ENCODE results near the gene TNS1. TPM values are rescaled to one million over a fixed set of nuclear protein-coding genes. Genes with fewer than 3 reads are reported as not detected.

Gene TNS1
- total RNA-seq, 1 donor from 2014 or later, result 206 TPM

DNA sequence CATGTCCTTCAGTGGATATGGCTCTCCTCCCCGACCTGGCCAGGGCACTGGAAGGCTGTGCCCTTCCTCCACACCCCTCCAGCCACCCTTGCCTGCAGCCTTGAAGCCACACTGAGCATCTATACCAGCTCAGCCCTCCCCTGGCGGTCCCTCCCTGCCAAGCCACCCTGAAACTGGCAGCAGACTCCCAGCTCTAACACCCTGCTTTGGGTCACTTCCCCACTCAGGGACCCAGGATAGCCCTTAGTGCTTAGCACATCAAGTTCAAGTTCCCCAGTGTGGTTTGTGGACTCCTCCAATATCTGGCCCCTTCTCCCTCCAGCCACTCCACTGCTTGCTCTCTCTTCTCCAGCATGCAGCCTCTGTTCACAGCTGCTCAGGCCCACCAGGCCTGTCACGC is 89.4 kb downstream of the TNS1 start:
- no peak for DNase-seq (ENCODE audit: low read depth)

DNA sequence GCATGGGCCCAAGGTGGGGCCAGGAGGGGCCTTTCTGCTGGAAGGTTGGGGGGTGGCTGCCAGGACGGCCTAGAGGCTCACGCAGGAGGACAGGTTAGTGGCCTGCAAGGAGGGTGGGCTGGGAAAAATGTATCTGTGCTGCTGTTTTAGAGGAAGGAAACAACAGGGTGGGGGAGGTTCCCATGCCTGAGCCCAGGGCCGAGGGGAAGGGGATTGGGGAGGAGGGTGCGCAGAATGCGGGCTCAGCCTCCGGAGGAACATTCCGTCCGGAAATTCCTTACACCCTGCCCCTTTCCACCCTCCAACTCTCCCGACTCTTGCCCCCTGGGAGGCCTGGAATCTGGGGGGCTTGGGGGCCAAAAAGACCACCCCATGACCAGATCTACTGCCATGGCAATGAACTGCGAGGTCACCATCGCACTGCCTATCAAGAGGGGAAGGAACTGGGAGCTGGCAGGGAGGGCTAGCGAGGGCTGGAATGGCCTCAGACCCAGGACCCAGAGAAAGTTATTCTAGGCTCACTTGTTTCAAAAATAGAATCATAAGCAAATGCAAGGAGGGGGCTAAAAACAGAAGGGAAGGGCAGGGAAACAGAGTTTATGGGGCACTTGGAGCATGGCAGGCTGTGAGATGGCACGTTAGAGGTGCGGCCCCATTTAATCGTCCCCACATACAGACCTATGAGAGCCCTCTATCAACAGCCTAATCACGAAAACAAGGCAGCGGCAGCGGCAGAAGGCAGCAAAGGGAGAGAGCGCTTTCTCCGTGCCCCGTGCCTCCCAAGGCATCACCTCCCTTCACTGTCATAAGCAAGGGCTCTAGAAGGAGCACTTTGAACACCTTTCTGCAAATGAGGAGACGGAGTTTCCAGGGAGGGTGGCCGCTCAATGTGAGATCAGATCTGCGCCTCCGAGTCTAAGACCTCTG is 90.4 kb downstream of the TNS1 start:
- no peak for DNase-seq (ENCODE audit: low read depth)

DNA sequence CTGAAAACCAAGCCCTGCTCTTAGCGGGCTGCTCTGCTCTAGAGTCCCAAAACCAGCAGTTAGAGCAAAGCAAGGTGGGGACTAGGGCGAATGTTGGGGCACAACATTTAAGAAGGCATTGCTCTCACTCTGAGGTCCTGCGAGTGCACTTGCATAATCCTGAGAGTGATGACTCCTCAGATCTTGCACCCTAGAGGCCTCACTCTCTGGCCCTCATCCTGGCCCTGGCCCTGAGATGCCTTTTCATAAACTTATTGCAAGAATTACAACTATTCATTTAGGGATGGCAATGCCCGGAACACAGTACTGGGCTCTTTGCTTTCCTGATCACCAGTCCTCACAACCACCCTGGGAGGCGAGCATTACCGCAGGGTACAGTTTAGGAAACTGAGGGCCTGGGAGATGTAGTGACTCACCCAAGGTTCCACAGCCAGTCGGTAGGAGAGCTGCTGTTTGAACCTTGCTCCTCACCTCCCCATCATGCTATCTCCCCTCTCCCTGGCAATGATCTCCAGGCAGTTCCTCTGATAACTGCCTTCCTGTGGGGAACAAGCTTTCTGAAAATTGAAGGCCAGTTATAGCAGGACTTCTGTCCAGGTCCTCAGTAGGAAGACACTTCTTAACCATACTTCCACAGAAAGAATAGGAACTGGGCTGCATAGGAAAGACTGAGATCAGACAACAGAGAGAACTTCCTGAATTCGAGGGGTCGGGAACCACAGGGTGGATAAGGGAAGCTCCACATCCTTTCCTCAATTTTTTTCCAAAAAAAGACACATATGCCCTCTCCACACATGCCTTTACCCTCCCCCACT is 91.3 kb downstream of the TNS1 start:
- DNase-seq (ENCODE audit: low read depth), result no peak

- DNase-seq (ENCODE audit: low read depth), result no peak
Observed at GRCh38 chr2:217910875-217911212, 92.0 kb downstream of the TNS1 start.

GRCh38 chr2:217909156-217909820 is 93.5 kb downstream of the TNS1 start:
- DNase-seq (ENCODE audit: low read depth), result no peak

DNA sequence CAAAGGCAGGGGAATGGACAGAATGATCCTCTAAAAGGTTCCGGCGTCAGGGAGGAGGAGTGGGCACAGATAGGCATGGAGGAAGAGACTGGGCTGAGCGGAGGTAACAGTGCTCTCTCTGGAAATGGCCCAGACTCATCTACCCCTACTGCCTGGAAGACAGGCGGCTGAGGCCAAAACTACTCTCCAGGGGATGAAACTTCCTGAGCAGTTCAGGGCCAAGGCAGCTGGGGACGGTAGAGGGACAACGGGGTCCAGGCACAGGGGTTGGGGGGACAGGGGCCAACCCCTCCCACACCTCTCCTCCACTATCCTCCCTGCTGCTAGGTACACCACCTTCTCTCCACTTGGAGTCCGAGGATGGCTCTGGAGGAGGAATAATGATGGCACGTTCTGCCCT is 94.3 kb downstream of the TNS1 start:
- DNase-seq (ENCODE audit: low read depth), result no peak

- no peak for DNase-seq (ENCODE audit: low read depth)
Observed at GRCh38 chr2:217907266-217907665, 95.5 kb downstream of the TNS1 start.

DNA sequence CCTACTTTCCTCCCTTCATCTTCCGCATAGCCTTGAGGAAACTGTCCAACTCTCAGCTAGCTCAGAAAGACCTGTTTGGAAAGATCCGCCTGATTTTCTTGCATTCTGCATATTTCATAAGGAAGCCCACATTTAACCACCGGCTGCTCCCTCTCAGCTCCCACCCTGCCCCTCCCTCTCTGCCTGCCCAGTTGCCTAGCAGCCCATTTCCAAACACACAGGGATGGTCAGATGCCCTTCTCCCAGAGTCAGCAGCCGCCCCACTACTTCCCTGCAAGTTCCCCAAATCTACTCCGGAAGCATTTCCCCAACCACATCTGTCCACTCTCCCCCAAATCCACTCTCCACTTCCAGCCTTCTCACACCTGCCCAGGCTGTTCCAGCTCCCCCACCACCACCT is 96.0 kb downstream of the TNS1 start:
- no peak for DNase-seq (ENCODE audit: low read depth)

DNA sequence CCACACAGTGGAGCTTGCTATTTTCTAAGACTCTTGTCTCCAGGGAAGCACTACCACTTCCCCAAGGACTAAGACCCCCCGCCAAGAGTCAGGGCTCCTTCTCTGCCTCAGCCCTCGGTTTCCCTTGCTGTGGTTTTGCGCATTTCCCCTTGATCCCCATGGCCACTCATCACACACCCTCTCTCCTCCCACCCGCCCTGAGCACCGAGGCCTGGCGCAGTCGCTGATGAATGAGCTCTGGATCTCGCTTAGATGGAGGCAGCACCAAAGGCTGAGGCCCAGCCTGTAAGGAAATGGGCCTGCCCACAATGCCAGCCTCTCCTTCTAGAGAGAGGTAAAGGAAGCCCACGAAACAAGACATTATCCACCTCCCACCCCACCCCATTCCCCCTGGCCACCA is 96.9 kb downstream of the TNS1 start:
- no peak for DNase-seq (ENCODE audit: low read depth)

- DNase-seq (ENCODE audit: low read depth), result no peak
Observed at GRCh38 chr2:217905395-217905794, 97.4 kb downstream of the TNS1 start.

DNA sequence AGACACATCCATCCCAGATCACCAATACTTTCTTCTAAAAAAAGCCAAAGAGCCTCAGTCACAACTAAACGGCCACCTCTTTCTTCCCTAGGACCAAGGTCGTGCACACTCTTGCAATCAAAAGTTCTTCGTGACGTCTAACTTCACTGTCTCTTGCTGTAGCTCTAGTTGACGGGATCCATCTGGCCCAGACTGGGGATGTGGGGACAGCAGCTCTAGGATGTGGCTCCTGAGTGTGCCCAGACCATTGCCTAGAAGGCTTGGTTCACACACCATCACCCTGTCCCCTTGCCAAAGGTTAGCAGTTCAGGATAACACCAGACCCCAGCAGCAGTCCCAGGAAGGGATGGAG is 98.2 kb downstream of the TNS1 start:
- no peak for DNase-seq (ENCODE audit: low read depth)

- DNase-seq (ENCODE audit: low read depth), result no peak
Observed at GRCh38 chr2:217903859-217904613, 98.8 kb downstream of the TNS1 start.

DNA sequence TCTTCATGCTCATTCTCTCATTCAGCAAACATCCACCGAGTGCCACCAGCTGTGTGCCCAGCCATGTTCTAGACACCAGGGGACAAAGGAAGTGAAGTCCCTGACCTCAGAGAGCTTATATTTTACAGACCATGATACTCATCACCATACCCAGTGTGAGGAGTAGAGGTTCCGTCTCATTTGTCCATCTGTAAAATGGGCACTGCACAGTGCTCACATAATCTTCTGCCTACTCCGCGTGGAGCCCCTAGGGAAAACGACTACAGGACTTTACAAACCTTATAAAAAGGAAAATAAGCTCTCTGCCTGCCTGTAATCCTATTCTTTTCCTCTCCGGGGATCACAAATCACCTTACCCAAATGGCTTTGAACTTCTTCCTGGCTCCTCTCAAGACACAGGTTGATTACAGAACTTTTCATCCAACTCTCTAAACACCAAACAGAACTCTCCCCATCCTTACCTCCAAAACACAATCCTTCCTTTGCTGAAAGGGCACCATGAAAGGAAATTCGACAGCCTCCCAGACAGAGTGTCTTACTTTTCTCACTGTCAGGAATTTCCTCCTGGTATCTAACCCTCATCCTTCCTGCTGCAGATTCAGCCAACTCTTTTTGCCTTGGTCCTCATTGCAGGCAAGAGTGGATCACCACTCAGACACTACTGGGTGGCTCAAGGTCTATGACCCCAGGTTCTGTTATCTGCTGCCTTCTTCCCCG is 99.5 kb downstream of the TNS1 start:
- no peak for DNase-seq (ENCODE audit: low read depth)

DNA sequence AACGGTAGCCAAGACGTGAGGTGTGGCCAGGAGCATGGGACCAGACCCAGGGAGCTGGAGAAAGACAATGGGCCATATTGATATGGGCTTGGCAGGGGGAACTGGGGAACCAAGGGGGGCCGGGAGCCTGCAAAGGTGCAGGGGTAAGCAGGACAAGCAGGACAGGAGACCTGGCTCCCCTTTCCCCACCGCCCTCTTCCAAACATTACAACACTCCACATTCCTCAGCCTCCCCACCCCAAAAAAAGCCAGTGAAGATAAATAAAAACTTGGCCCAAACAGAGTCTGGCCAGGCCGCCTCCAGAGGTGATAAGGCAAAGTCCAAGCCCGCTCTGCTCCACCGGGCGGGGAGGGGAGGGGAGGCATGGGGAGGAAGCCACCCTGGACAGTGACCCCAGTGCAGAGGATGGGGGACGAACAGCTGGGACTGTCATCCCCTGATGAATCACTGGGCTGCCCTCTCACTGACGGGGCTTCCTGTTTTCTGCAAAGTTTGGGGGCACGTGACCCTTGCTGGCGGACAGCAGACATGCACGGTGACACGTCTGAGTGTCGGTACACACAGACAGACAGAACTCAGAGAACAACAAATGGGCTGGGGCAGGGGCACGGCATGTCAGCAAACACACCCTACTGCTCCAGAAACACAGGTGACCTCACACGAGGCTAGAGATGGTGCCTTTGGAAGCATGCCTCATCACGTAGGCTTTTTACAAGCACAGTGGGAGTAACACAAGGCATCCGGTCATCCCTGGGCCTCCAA is 100.2 kb downstream of the TNS1 start:
- peak; percentile 79 for DNase-seq (ENCODE audit: low read depth)

- DNase-seq (ENCODE audit: low read depth), result peak; percentile 64
Observed at GRCh38 chr2:217901835-217902378, 100.9 kb downstream of the TNS1 start.

- DNase-seq (ENCODE audit: low read depth), result no peak
Observed at GRCh38 chr2:217901400-217901799, 101.4 kb downstream of the TNS1 start.

GRCh38 chr2:217900780-217901360 is 101.9 kb downstream of the TNS1 start:
- DNase-seq (ENCODE audit: low read depth), result no peak

DNA sequence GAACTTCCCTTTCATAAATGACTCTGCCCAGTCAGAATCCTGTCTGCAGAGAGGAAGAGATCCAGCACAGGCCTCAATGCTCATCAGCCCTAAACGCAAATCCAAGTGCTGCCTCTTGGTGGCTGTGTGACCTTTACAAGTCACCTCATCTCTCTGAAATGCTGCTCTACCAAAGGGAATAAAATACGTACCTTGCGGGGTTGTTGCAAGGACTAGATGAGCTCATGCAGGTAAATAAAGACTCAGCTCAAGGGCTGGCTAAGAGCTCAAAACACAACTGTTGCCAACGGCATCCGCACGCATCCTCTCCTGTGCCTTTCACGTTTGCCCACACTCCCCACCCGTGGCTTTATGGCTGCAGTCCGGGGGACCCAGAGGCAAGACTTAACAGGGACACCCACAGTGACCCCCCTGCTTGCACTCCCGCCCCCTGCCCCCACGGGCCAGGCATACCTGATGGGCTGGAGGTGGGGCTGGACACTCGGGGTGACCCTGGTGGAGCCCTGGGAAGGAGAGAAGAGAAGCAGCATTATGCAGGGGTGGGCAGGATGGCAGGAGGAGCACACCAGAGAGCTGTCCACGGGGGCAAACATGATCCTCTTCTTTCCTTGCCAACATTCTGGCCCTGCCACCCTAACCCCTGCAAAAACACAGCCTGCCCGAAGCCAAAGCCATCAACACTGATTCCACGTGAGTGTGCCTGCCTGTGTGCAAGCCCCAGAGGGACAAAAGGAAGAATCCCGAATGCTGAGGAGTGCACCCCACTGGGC is 102.6 kb downstream of the TNS1 start:
- no peak for DNase-seq (ENCODE audit: low read depth)
